Islet of Langerhans (tissue), 1 donor: ENCODE measurements around the gene TMCC1.
A peak's percentile ranks its signal among the peaks of the same experiment; 100 is the strongest.
"Not testable (repeated sequence)": the region's sequence is repeated elsewhere in the genome, so short reads cannot be mapped to it uniquely, and the experiment has no call there.

ENCODE experiments used
- FAIRE-seq: peaks from one replicate; lab custom pipeline; 2011; peaks lifted over from hg19 to GRCh38; lab: Jason Lieb, UNC

Gene TMCC1

DNA sequence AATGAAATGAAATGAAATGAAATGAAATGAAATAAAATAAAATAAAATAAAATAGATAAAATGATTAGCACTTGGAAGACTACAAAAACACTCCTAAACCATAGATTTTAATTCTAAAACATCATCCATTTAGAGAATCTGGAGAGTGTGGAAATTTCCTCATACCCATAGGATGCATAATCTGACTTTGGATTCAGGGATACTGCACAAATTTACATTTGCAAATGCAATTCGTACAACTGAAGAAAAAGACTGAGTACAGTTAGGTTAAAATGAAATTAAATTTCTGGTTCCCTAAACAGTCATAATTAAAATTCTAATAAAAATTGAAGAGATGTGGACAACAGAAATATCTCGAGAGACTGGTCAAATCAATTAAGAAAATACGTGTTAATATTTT, 122.9 kb downstream of the TMCC1 start:
- FAIRE-seq: no peak

DNA sequence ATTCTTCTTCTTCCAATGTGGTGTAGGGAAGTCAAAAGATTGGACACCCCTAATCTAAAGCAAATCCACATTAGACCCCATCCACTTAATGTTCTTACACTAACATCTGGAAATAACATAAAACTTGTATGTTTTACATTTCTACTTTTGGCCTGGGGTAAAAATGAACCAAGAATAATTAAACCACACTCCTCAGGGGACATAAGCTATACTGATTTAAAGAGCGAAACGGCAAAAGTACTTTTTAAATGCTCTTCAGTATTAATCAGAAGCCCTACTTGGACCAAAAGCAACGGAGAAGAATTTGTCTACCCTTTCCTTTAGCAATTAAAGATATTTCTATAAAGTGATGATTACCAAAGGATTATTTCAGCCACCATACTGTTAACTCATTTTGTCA, 123.9 kb downstream of the TMCC1 start:
- no peak for FAIRE-seq

DNA sequence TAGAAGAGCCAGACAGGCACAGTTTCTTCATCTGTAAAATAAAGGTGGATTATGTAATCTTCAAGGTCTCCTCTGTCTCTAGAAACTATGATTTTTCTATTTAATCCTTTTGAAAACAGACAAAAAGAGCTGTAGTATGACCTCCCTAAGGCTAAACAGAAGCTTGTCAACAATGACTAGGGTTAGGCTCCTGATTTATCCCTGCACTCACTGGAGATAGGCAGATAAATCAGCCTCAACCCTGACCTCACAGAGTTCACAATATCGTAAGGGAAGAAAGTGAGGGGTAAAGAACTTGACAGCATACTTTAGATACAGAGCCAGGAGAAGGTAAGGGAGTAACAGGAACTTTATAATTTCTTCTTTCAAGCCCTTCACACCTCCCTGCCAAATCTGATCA, 124.8 kb downstream of the TMCC1 start:
- FAIRE-seq: no peak

DNA sequence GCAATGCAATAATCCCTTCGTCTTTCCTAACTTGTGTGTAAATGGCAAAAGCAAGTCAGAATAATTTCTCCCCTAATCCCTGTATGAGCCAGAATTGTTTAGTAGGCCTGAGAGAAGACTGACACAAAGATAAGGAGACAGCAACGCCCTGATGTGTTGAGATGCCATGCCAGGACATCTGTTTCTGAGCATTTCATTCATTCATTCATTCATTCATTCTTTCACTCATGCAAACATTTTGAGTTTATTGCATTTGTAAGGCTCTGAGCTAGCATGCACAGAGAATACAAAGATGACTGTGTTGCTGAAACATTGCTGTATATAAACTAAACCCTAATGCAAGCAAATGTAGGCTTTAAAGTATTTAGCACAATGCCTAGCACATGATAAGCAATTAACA, 127.4 kb downstream of the TMCC1 start:
- FAIRE-seq: no peak

DNA sequence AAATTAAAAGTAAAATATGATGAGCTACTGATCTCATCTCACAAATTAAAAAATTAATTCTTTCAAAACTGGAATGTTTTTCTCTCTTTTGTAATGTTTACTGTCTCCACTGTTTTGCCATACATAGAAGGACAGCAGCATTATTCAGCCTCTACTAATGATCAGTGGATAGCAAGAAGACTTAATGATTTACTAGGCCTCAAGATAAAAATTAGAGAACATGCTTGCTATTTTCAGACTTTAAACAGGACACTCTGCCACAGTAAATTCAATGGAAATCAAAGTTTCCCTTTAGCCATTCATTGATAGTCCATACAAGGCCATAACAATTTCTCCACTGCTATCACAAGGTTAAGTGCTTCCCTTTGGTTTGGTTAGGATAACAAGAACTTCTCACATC, 129.4 kb downstream of the TMCC1 start:
- FAIRE-seq: no peak

DNA sequence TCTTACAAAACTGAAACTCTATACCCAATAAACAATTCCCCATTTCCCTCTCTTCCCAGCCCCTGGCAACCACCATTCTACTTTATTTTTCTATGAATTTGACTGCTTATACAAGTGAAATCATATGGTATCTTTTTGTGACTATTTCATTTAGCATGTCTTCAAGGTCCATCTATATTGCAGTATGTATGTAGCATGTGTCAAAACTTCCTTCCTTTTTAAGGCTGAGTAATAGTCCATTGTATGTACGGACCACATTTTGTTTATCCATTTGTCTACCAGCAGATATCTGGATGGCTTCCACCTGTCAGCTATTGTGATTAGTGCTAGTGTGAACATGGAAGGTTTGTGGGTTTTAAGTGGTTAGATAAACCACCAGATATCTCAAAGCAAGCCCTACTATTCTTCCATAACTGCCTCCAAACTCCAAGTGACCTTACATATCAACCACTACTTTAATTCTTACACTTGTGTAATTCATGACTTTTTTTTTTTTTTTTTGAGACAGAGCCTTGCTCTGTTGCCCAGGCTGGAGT, 134.7 kb downstream of the TMCC1 start:
- FAIRE-seq: no peak

DNA sequence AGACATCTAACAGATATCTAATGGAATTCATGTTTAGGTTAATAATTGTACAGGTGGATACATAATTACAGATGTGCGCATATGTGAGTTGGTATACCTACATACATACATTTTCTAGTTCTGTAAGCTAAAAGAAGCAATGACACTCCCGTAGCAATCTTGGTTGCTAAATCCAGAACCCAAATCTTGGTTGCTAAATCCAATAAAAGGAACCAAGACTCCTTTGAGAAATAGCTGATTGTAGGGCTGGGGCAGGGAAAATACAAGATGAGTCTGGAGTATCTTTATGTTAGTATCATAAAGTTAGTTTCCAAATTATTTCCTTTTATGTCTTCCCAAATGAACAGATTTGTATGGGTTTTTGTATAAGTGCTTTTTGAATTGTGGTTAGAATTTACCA, 135.2 kb downstream of the TMCC1 start:
- no peak for FAIRE-seq

DNA sequence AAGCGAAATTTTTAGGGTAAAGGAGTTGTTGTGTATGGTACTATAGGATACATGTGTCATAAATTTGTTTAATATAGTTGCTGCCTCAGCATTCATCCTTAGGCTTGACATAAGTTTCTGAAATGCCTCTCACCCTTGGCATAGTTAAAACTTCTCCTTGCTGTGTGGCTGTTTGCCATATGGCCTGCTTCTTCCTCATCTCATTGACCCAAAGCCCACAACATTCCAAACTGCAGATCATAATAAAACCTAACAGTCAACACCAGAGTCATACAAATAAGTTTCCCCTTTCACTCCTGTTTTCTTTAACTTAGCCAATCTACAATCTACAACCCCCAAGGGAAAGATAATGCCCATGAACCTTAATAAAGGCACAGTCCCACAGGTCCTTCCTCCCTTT, 136.6 kb downstream of the TMCC1 start:
- FAIRE-seq: no peak

DNA sequence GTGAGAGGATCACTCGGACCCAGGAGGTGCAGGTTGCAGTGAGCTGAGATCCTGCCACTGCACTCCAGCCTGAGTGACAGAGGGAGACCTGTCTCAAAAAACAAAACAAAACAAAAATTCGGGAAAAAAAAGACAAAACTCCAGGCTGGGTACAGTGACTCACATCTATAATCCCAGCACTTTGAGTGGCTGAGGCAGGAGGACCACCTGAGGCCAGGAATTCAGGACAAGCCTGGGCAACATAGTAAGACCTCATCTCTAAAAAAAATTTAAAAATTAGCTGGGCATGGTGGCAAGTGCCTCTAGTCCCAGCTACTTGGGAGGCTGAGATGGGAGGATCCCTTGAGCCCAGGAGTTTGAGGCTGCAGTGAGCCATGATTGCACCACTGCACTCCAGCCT, 142.4 kb downstream of the TMCC1 start:
- not testable (repeated sequence) for FAIRE-seq

DNA sequence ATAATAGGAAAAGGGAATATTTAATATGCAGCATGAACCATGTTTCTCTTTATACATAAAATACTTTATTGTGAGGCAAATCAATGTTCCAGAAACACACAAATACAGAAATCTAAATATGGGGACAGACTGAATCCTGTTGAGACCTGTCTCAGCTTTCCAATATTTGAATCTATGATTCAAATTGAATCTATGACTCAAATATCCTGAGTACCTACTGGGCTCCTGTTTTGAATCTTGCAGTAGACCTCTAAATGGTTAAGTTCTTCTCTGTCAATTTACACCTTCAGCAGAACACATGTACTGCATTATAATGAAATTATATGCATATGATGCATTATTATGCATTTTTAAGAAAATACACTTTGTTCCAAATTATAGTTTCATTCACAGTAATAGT, 143.8 kb downstream of the TMCC1 start:
- FAIRE-seq: no peak

DNA sequence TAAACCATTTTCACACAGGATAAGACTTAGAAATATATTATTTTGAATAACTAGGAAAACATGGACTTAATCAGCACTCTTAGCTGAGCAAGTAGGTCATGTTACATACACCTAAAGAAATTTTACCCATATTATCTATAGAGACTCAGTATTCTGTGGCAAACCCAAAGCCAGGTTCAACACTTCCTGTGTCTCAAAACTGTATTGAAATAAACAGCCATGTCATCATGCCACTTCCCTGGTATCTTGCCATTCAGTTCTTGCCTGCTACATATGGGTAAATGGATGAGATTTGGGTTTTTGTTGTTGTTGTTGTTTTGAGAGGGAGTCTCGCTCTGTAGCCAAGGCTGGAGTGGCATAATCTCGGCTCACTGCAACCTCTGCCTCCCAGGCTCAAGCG, 145.5 kb downstream of the TMCC1 start:
- FAIRE-seq: no peak

DNA sequence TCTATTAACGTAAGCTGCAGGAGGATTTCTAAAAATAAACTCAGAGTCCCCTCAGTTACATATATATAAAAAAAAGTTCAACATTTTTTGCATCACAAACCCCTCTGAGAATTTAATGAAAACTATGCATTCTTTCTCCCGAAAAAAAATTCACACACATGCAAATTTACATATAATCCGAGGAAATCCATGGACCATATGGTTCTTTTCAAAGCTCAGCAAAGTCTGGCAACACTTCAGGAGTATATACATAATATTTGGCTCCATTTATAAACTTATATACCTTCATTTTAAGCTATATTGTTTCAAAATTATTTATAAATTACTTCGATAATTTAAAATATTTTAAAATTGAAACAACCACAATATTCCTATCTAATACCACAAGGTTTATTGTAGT, 146.4 kb downstream of the TMCC1 start:
- no peak for FAIRE-seq

DNA sequence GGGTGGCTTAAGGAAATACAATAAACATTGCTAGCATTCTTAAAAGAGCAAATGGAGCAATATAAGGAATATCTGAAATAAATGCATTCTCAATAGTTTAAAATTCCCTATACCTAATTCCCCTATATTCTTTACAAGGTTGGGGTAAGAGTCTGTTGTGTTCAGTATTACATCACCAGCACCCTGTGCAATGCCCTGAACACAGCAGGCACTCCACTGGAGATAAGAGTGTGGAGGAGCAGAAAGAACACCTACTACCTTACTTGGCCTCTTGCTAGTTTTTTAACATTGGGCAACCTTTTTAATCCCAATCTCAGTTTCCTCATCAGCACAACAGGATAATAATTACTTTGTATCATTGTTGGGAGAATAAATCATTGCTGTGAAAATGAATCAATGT, 146.9 kb downstream of the TMCC1 start:
- no peak for FAIRE-seq

DNA sequence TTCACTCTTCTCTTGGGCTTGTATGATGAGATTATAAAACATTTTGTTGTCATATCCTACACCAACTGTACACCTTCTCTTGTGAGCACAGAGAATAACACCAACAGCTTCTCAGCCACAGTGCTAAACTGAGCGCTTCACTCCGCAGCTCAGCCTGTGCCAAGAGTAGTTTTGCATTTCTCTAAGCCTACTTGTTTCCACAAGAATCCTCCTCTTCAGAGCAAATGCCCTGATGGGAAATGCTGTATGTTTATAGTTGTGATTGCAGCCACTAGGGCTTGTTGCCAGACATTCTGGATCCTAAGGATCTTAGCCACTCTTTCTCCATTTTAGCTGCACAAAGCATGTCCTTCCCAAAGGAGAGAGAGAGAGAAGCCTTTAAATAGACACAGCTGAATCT, 148.3 kb downstream of the TMCC1 start:
- FAIRE-seq: no peak

DNA sequence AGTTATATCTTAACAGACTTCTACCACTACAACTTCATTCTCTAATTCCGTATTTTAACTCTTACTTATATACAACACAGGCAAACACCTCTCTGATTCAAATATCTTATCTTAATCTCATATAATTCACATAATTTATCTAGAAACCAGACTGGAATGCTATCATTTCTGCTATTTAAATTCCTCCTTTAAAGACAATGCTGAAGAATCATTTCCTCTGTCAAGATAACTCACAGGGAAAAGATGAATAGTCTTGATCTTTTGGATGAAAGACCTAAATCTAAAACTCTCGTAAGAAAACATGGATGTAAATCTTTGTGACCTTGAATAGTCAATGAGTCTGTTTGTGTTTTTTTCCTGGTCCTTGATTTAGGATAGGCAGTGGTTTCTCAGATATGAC, 151.7 kb downstream of the TMCC1 start:
- peak; percentile 30 for FAIRE-seq

DNA sequence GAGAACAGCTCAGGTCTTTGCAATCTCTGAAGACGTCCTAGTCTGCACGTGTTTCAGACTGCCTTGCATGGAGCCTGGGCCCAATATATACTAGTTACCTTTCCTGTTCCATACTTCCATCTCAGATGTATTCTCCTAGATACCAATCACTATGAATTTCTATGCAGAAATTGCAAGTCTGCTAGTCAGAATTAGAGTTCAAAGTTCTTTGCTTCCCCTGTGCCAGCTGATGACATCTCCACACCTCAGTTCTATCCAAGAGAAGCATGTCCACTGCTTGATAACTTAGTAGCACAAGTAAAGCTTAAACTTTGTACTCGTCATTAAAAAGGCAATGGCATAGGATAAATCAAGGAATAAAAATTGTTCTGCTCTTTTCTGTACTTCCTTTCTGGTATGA, 153.4 kb downstream of the TMCC1 start:
- no peak for FAIRE-seq

DNA sequence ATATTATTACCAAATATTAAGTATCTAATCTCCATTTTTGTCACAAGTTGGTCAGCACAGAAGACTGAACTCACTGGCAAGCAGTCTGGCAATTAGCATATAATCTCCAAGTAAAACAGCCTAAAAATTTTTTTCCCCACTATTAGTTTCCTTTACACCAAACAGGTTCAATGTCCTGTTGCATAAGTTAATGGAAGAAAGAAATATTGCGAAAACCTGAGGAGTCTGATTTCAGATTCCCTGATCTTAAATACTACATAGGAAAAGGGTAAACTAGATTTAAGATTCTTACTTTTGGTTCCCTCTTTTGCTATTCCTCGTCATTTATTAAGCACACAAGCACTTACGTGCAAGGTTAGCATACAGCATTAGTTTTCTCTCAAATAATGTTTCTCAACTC, 153.9 kb downstream of the TMCC1 start:
- FAIRE-seq: no peak

DNA sequence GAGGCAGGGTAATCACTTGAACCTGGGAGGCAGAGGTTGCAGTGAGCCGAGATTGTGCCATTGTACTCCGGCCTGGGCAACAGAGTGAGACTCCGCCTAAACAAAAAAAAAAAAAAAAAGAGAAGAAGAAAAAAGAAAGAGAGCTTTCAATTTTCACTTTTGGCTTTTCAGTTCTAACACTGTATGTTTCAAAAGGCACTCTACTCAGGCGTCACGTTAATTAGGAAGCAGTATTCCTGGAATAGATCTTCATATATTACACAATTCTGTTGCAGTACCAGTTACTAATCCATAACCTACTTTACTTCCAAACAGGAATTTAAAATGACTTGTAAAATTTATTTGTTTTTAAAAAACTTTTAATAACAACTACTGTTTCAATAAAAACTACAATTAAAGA, 155.3 kb downstream of the TMCC1 start:
- FAIRE-seq: no peak

DNA sequence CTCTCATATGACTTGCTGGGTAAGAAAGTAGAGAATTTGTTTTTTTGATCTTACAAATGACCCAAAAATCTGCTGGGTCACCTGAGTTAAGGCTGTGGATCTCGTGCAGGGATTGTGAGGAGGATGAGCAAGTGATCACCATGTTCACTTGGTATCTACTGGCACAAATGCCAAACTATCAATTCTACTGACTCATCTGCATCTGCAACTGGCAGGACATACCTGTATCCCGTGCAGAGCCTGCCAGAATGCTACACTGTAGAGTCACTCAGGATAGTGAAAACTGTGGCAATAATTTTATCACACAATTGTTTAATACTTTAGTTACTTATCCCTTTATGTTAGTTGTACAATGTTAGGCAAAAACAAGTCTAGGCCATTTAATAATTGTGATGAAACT, 157.4 kb downstream of the TMCC1 start:
- FAIRE-seq: no peak

DNA sequence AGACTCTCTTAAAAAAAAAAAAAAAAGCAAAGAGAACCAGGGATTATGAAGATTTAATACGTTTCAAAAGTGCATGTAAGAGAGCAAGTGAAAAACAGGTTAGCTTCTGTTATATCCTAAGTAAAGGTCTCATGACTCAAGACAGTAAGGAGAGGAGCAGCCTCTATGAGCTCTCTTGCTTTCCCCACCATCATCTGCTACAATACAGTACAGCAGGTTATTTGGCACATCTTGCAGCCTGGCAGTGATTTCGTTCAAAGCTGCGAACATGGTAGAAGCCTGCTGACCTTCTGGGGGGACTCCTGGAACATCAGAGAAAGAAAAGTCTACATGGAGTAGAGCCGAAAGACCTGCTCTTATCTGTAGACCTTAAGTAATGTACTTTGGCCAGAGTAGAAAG, 157.9 kb downstream of the TMCC1 start:
- no peak for FAIRE-seq

DNA sequence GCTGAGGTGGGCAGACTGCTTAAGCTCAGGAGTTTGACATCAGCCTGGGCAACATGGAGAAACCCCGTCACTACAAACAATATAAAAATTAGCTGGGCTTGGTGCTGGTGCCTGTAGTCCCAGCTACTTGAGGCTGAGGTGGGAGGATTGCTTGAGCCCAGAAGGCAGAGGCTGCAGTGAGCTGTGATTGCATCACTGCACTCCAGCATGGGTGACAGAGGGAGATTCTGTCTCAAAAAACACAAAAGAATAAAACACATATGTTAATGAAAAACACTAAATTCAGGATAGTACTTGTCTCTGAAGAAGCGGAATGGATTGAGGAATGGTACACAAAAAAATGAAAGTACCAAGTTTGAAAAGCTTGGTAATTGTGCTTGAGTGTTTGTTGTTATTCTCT, 159.1 kb downstream of the TMCC1 start:
- no peak for FAIRE-seq

DNA sequence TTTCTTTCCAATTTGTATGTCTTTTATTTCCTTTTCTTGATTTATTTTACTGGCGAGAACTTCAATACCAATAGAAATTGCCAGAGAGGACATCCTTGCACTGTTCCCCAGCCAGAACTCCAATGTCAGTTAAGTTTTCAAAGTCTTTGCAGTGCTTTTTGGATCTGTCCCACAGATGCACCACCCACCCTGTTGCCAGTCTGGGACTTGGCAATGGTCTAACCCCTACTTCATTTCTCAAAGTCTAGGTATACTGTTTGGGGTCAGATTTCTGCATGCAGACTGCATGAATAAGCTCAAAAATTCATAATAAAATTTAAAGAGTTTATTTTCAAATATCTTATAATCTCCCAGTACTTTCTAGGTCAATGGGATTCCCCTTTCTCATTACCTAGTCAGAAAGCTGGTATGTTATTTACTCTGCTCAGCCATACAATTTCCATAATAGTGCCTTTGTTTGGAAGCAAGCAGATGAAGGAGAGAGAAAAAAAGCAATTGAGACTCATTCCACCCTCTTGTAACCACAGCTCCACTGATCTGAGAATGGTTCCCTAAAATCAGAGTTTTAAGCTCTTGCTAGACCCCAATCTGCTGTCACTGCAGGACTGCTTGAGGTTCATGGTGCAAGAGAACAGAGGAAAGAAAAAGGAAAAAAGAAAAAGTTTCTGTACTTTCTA, 161.2 kb downstream of the TMCC1 start:
- no peak for FAIRE-seq

DNA sequence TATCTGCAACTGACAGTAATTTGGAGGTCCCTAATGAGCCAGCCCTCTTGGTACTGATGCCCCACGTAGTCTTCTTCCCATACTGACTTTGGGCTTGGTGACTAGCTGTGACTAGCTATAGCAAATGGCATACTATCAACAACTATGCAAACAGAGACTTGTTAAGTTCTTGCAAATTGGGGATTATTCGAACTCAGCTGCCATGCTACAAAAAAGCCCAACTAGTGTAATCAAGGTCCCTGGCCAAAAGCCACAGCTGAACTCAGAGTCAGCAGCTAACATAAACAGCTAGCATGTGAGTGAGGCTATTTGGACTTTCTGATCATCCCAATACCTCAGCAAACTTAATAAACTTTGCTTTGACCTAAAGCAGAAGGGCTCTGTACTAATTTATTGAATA, 165.8 kb downstream of the TMCC1 start:
- no peak for FAIRE-seq

DNA sequence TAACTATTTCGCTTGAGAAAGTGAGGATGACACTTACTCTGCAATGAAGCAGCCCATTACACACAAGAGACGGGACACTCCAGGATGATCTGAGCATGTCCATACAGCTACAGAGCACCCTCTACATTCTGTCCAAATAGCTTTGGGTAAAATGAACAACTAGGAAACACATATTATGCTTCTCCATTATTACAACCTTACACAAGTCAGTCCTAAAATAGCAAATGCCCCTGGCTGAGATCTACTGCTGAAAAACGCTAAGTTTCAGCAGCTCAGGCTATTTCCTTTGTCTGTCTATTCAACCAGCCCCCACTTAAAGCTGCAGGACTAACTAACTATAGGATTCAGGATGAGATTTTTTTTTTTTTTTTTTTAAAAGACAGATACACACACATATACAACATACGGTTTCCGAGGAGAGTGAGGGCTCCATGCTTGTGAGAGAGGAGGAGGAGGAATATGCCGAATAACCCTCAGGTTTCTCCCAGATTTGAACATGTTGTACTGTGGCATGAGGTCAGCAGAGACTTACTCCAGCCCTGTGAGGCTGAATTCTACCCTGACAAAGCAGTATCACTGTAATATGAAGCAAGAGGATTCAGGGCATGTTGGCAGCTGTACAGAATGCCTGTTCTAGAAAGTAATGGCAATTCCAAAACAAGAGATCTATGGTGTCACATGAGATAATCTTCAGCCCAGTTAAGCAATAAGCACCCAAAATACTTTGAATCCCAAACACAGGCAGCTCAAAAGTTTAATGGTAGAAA, 169.8 kb downstream of the TMCC1 start:
- no peak for FAIRE-seq
